OCI-LY3 (cell line): ENCODE results near the gene TXNDC11.

Experiments used
- EZH2phosphoT487 ChIP-seq: fragments of 200-600 bp; shearing (Covaris generic); IDR thresholded peaks from 2 replicates; pipeline ENCODE4 v1.6.1; 2018; ENCODE audit warnings: antibody characterized with exemption, mixed run types, low read depth
- TF ChIP-seq, protein P1 (sequence below): fragments of 200-600, 300-600 bp; sonication (generic); IDR thresholded peaks from 2 replicates; pipeline ENCODE4 v1.5.1; 2014; ENCODE audit warnings: antibody characterized with exemption, low read length, low read depth

DNA sequence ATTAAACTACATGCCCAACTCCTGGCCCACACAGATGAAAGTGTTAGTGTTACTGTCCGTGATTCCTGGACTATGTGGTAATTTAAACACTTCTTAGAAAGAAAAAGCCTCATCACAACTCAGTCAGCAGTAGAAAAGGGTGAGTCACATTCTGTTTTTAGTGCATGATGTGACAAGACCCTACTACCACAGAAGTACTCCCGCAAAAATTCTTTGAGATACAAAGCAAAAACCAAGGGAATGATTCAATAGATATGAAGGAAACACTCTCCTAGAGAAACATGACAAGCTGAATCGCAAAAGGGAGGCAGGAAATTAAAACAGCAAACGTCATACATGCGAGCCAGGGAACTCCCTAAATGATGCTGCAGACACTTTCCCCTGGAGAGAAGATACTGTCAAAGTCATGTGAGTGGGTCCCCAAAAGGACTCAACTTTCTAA is 60.0 kb downstream of the TXNDC11 start:
- TF ChIP-seq, protein P1, sequence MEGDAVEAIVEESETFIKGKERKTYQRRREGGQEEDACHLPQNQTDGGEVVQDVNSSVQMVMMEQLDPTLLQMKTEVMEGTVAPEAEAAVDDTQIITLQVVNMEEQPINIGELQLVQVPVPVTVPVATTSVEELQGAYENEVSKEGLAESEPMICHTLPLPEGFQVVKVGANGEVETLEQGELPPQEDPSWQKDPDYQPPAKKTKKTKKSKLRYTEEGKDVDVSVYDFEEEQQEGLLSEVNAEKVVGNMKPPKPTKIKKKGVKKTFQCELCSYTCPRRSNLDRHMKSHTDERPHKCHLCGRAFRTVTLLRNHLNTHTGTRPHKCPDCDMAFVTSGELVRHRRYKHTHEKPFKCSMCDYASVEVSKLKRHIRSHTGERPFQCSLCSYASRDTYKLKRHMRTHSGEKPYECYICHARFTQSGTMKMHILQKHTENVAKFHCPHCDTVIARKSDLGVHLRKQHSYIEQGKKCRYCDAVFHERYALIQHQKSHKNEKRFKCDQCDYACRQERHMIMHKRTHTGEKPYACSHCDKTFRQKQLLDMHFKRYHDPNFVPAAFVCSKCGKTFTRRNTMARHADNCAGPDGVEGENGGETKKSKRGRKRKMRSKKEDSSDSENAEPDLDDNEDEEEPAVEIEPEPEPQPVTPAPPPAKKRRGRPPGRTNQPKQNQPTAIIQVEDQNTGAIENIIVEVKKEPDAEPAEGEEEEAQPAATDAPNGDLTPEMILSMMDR, result no peak
- no peak for TF ChIP-seq EZH2phosphoT487
